Measurements from ENCODE around the gene VILL.

- no peak for TF ChIP-seq CTCF (IDR thresholded peaks at IDR 0.05; ENCODE audit: low read length)
- TF ChIP-seq EZH2 (optimal IDR thresholded peaks at IDR 0.05; ENCODE audit: low read depth, low read length) = no peak
- TF ChIP-seq EZH2phosphoT487 (IDR thresholded peaks at IDR 0.05; ENCODE audit: low read length) = no peak
Observed at GRCh38 chr3:38008971-38009580, 18.5 kb downstream of the VILL start.
